SIG-M5 (cell line): ENCODE data around the gene RRP1B.
"Not testable (repeated sequence)": the region's sequence is repeated elsewhere in the genome, so short reads cannot be mapped to it uniquely, and the experiment has no call there.

Source experiments
- DNase-seq: peaks from one replicate; lab custom pipeline; 2025; lab: John Stamatoyannopoulos, UW

Gene RRP1B

GRCh38 chr21:43701936-43702784, 42.8 kb downstream of the RRP1B start:
- no peak for DNase-seq

- no peak for DNase-seq
These were observed 43.4 kb downstream of the RRP1B start for GRCh38 chr21:43702785-43703034.

DNA sequence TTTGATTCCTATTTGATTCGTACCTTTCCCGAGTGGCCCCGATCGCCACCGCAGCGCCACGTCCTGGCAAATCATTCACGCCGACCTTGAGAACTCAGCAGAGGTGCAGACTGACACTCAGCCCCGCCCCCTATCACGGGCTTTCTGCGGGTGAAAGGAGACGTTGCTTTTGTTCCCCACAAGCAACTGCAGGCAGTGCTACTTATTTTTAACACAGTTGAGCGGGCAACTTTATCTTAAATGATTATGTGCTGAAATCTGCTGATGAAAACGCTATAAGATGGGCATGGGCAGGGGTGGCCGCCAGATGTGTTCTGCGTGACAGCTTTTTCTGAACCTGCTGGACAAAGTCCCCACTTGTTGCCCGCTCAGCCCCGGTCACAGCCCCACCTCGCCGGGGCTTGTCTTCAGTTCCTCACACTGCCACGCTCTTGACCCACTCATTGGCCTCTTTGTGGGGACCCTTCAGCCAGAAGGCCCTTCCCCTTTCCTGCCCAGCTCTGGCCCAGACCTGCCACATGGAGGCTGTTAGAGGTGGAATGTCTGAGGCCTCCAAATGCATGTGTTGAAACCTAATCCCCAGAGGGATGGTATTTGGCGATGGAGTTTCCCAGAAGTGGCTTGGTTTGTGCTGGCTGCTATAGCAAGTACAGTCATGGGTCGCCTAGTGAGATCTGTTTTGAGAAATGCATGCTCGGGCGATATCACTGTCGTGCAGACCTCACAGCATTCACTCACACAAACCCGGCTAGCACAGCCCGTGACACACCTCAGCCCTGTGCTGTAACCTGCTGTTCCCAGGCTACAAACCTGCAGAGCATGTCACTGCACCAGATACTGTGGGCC, 43.9 kb downstream of the RRP1B start:
- DNase-seq = no peak

GRCh38 chr21:43707462-43707861, 48.1 kb downstream of the RRP1B start:
- no peak for DNase-seq

- DNase-seq = no peak
These were observed 49.5 kb downstream of the RRP1B start for GRCh38 chr21:43708745-43709381.

- DNase-seq = no peak
These were observed 53.0 kb downstream of the RRP1B start for GRCh38 chr21:43712268-43712942.

DNA sequence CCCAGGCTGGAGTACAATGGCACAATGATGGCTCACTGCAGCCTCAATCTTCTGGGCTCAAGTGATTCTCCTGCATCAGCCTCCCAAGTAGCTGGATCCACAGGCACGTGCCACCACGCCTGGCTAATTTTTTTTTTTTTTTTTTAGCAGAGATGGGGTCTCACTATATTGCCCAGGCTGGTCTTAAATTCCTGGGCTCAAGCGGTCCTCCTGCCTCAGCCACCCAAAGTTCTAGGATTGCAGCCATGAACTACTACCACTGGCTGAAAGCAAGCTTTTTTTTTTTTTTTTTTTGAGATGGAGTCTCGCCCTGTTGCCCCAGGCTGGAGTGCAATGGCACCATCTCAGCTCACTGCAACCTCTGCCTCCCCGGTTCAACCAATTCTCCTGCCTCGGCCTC, 53.8 kb downstream of the RRP1B start:
- not testable (repeated sequence) for DNase-seq

DNA sequence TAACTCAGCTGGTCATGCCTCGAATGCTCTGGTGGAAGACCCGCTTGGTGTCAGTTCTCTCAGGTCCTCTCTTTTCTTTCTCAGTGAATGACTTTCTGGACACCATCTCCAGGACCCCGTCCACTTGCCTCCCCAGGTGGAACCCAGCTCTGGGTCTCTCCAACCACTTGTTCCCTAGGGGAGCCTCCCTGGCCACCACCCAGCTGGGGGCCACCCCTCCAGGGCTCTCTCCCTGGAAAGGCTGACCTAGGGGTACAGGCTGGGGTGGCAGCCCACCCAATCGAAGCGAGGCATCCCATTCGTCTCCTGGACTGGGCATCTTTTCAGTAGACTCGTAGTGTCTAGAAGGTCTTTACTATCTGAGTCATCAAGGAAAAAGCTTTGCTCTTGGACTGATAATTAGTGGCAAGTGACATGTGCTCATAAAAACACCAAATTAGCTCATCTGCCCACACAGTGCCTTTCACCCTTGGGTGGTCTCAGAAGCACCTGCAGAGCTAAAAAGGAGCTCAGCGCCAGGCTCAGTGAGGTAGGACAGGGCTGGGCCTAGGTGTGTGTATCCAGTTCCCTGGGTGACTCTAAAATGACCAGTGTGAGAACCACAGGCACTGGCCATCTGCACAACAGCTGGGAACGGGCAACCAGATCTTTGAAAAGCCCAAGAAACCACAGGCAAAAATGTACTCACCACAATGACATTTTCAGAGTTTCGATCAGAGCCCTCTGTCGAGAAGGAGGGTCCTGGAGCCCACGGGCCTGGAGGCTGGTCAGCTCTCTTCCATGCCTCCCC, 57.2 kb downstream of the RRP1B start:
- no peak for DNase-seq

- no peak for DNase-seq
These were observed 58.0 kb downstream of the RRP1B start for GRCh38 chr21:43717166-43717853.

GRCh38 chr21:43717967-43718871, 58.9 kb downstream of the RRP1B start:
- DNase-seq = no peak

- no peak for DNase-seq
These were observed 59.8 kb downstream of the RRP1B start, which contains the start of gene PDXK for GRCh38 chr21:43718872-43719747. TSS of gene PDXK (plus strand) at chr21:43719129. CDS start at chr21:43719295, 166 bp downstream.

DNA sequence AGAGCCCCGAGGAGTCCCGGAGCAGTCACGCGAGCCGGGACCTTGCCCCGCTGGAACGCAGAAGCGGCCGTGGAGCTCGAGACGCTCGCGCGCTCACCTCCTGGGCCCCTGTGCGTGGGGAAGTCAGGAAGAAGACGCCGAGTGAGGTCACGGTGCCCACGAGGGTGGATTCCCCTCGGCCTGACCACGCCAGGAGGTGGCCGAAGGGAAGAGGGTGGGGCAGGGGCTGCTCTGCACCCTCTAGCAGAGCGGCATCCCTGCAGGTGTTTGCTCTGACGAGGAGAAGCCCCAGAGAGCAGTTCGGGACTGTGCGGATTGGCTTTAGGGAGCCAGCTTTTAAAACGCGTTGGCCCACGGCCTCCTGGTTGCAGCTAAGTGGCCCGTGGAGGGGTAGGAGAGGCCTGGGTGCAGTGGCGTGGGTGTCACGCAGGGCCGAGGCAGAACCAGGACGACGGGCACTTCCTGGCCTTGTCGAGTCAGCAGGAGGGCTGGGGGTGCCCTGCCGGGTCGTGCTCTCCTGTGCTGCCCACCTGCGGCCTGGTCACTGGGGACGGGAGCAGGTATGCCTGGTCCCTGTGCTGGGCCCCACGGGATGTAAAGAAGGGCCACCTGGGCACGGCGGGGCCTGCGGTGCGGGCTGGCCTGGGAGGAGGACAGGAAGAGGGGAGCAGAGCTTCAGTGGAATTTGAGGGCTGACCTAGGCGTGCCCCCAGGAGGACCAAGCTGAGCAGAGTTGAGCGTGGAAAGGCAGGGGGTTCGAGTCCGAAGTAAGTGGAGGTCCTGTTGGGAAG, 60.6 kb downstream of the RRP1B start:
- no peak for DNase-seq

- no peak for DNase-seq
These were observed 61.3 kb downstream of the RRP1B start for GRCh38 chr21:43720539-43721166.

DNA sequence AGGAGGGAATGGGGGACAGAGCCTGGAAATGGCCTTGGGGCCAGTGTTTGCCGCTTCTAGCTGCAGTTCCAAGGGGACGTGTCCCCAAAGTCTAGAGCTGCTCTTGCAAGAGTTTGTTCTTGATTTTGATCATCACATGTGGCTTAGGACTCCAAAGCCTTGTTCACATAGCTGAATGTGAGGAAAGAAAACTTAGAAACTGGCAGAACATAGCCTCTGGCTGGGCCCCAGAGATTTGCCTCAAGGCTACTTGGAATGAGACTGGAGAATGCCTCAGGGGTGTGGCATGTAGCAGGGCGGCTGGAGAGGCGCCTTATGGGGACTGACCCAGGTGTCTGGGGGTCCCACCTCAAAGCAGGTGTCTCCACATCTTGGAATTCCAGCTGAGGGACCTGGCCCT, 61.8 kb downstream of the RRP1B start:
- no peak for DNase-seq

DNA sequence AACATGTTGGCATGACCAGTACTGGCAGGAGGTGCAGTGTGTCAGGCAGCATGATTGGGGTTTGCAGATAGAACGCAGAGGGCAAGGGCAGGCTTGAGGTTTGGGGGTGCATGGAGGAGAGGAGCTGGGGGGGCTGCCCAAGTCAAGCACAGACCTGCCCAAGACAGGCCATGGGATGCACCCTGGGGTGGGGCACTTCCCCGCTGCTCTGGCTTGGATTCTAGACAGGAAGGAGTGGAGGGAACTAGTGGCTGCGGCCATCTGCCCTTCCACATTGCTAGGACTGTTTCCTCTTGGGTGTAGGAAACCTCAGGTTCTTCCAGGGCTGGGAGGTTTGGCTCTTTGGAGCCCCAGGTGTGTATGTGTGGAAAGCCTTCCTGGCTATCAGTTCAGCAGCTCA, 62.6 kb downstream of the RRP1B start:
- no peak for DNase-seq

- no peak for DNase-seq
These were observed 64.3 kb downstream of the RRP1B start for GRCh38 chr21:43723648-43724047.
